ENCODE measurements around the gene LGALSL. TPM values are rescaled to one million over a fixed set of nuclear protein-coding genes. Genes with fewer than 3 reads are reported as not detected.
A peak's percentile ranks its signal among the peaks of the same experiment; 100 is the strongest.

Gene LGALSL
- total RNA-seq, 1 donor from 2014 or later = 30.2 TPM

DNA sequence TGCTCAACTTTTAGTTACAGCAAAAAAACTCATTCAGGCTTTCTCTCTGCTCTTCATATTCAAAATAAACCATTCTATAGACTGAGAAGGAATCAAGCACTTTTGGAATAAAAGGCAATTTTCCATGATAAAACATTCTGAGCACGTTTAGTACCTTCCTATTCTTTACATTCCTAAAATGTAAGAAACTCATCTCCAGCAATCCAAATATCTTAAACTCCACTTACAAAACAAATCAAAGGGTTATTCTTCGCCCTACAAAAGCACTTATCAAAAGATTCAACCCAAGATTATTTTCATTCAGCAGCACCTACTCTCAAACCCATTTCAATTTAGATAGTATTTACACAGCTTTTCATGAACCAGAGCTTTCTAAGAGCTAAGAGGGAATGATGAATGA lies 2.9 kb upstream of the LGALSL start:
- Mint-ChIP-seq H3K4me1 (ENCODE audit: unreplicated experiment) (peaks cover 36% of the 10 kb centered on the region), H3K36me3 (ENCODE audit: low read depth, unreplicated experiment) (peaks cover 12% of the 10 kb centered on the region), H3K4me3 (ENCODE audit: unreplicated experiment) (no peak overlapping the region), H3K27me3 (ENCODE audit: unreplicated experiment) (peaks cover 8% of the 10 kb centered on the region), H3K27ac (ENCODE audit: unreplicated experiment) (no peak overlapping the region), H3K9me3 (ENCODE audit: unreplicated experiment) (no peaks in the 10 kb centered on the region)
- DNase-seq (ENCODE audit: low spot score) = no peak
- TF ChIP-seq, protein P1, sequence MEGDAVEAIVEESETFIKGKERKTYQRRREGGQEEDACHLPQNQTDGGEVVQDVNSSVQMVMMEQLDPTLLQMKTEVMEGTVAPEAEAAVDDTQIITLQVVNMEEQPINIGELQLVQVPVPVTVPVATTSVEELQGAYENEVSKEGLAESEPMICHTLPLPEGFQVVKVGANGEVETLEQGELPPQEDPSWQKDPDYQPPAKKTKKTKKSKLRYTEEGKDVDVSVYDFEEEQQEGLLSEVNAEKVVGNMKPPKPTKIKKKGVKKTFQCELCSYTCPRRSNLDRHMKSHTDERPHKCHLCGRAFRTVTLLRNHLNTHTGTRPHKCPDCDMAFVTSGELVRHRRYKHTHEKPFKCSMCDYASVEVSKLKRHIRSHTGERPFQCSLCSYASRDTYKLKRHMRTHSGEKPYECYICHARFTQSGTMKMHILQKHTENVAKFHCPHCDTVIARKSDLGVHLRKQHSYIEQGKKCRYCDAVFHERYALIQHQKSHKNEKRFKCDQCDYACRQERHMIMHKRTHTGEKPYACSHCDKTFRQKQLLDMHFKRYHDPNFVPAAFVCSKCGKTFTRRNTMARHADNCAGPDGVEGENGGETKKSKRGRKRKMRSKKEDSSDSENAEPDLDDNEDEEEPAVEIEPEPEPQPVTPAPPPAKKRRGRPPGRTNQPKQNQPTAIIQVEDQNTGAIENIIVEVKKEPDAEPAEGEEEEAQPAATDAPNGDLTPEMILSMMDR (IDR thresholded peaks at IDR 0.05; ENCODE audit: unreplicated experiment) = no peak

DNA sequence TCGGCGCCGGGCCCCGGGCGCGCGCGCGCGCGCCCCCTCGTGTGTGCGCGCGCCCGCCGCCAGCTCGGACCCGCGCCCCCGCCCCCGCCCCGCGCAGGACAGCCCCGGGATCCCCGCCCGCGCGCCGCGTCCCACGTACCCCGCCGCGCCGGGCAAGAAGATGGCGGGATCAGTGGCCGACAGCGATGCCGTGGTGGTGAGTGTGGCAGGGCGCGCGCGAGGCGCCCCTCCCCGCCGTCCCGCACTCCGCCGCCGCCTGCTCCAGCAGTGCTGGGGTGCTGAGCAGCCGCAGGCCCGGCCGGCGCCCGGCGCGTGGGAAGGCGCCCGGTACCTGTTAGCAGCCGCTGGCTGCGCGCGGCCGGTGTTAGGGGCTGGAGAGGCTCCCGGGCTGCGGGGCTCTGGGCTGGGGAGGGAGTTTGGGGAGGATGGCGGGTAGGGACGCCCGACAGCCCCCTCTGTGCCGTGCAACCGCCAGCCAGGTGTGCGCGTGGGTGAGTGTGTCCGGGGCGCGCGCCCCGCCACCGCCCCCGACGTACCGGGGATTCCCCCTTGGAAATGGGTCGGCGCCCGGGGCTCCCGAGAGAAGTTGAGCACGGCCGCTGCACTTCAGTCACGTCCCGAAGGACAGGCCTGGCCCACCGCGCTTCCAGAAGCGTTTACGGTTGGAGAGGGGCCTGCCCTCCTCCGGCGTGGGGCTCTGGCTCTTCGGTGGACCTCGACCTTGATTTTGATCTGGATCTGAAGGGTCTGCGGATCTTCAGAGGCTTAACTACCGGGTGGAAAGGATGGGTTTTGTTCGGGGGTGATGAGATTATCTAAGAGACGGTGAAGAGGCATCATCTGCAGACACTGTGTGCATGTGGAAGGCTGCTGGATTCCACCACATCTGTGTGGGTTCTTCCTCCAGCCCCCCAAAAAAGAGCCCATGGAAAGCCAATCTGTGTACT lies 697 bp downstream of the LGALSL start:
- Mint-ChIP-seq H3K4me3 (ENCODE audit: unreplicated experiment) (peak overlapping the region; percentile 99), H3K36me3 (ENCODE audit: low read depth, unreplicated experiment) (peaks cover 26% of the 10 kb centered on the region), H3K9me3 (ENCODE audit: unreplicated experiment) (no peaks in the 10 kb centered on the region), H3K4me1 (ENCODE audit: unreplicated experiment) (peaks cover 35% of the 10 kb centered on the region), H3K27me3 (ENCODE audit: unreplicated experiment) (peaks cover 8% of the 10 kb centered on the region), H3K27ac (ENCODE audit: unreplicated experiment) (peak overlapping the region; percentile 93)
- TF ChIP-seq, protein P1 (IDR thresholded peaks at IDR 0.05; ENCODE audit: unreplicated experiment) = no peak
- DNase-seq (ENCODE audit: low spot score) = peak; percentile 59

DNA sequence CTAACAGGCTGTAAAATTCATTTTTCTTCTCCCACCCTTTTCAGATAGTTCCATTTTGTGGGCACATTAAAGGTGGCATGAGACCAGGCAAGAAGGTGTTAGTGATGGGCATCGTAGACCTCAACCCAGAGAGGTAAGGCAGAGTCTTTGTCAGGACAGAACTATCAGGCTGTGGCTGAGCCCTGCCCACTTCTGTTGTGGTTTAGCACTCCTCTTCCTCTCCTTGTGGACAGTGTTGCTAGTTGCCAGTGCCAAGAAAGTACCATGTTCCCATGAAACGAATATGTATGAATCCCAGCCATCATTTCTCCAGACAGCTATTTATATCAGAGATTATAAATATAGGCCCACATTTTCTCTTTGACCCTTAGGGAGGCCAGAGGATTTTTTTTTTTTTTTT lies 1.6 kb downstream of the LGALSL start:
- no peak for DNase-seq (ENCODE audit: low spot score)
- Mint-ChIP-seq H3K27me3 (ENCODE audit: unreplicated experiment) (peaks cover 8% of the 10 kb centered on the region), H3K27ac (ENCODE audit: unreplicated experiment) (peak overlapping the region; percentile 93), H3K4me1 (ENCODE audit: unreplicated experiment) (peaks cover 27% of the 10 kb centered on the region), H3K9me3 (ENCODE audit: unreplicated experiment) (no peaks in the 10 kb centered on the region), H3K4me3 (ENCODE audit: unreplicated experiment) (peak overlapping the region; percentile 99), H3K36me3 (ENCODE audit: low read depth, unreplicated experiment) (peaks cover 26% of the 10 kb centered on the region)
- TF ChIP-seq, protein P1 (IDR thresholded peaks at IDR 0.05; ENCODE audit: unreplicated experiment) = no peak

DNA sequence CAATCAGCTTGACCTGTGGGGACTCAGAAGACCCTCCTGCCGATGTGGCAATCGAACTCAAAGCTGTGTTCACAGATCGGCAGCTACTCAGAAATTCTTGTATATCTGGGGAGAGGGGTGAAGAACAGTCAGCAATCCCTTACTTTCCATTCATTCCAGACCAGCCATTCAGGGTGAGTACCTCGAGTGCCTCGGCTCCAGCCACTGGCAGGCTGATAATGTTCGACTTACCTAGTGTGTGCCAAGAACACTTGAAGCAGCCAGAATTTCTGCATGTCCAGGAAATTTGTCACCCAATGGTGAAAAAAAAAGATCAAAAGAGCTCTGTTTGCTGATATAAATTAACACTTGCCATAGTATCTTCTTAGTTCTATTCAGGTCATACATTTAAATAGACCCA lies 2.3 kb downstream of the LGALSL start:
- Mint-ChIP-seq H3K9me3 (ENCODE audit: unreplicated experiment) (no peaks in the 10 kb centered on the region), H3K4me1 (ENCODE audit: unreplicated experiment) (peaks cover 21% of the 10 kb centered on the region), H3K27ac (ENCODE audit: unreplicated experiment) (no peak overlapping the region), H3K27me3 (ENCODE audit: unreplicated experiment) (peaks cover 8% of the 10 kb centered on the region), H3K4me3 (ENCODE audit: unreplicated experiment) (no peak overlapping the region), H3K36me3 (ENCODE audit: low read depth, unreplicated experiment) (peaks cover 26% of the 10 kb centered on the region)
- DNase-seq (ENCODE audit: low spot score) = no peak
- TF ChIP-seq, protein P1 (IDR thresholded peaks at IDR 0.05; ENCODE audit: unreplicated experiment) = no peak

DNA sequence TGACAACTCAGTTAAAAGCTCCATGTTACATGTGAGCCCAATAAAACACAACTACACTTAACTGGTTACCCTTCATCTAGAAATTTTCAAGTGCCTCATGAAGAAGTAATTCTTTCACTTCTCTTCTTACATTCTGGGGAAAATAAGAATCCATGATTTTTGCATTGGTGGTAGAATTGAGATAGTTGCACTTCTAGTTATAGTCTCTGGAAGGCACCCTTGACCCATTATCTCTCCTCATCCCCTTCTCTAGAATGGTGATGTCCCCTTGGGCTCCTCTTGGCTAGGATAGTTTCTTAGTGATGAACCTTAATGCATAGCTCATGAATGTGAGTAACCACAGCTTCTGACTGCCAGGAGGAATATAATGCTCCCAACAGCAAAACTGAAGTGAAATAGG lies 3.6 kb downstream of the LGALSL start:
- no peak for DNase-seq (ENCODE audit: low spot score)

More for the DNA sequence above, 3.6 kb downstream of the LGALSL start:
- H3K9me3 Mint-ChIP-seq (ENCODE audit: unreplicated experiment) = no peaks in the 10 kb centered on the region
- no peak overlapping the region for H3K4me3 Mint-ChIP-seq (ENCODE audit: unreplicated experiment)
- TF ChIP-seq, protein P1 (IDR thresholded peaks at IDR 0.05; ENCODE audit: unreplicated experiment) = no peak
- peaks cover 26% of the 10 kb centered on the region for H3K36me3 Mint-ChIP-seq (ENCODE audit: low read depth, unreplicated experiment)
- peaks cover 8% of the 10 kb centered on the region for H3K27me3 Mint-ChIP-seq (ENCODE audit: unreplicated experiment)
- peaks cover 21% of the 10 kb centered on the region for H3K4me1 Mint-ChIP-seq (ENCODE audit: unreplicated experiment)
- H3K27ac Mint-ChIP-seq (ENCODE audit: unreplicated experiment) = no peak overlapping the region

All from endothelial cell (in vitro differentiated cells).